Frontal cortex (tissue), 4 donors: ENCODE measurements around the gene RSPH10B. TPM values are rescaled to one million over a fixed set of nuclear protein-coding genes. Genes with fewer than 3 reads are reported as not detected.
"Not testable (repeated sequence)": the region's sequence is repeated elsewhere in the genome, so short reads cannot be mapped to it uniquely, and the experiment has no call there.

Experiments used
- DNase-seq, 2 donors: peaks; one replicate each; pipeline ENCODE4 v3.0.0; 2012; ENCODE audit warnings: low spot score in 2 of 2
- FAIRE-seq: peaks from 2 replicates; lab custom pipeline; 2012; peaks lifted over from hg19 to GRCh38; lab: Jason Lieb, UNC
- total RNA-seq: library from RNA; depleted of rRNA; stranded (reverse); fragments of >200 nt; gene quantifications from one replicate; pipeline ENCODE4 v1.2.3, GENCODE V29; 2014
- donor health status: control.
- donor health status: control.
- donor health status: control.

The RSPH10B gene
- 1.2 TPM for total RNA-seq

DNA sequence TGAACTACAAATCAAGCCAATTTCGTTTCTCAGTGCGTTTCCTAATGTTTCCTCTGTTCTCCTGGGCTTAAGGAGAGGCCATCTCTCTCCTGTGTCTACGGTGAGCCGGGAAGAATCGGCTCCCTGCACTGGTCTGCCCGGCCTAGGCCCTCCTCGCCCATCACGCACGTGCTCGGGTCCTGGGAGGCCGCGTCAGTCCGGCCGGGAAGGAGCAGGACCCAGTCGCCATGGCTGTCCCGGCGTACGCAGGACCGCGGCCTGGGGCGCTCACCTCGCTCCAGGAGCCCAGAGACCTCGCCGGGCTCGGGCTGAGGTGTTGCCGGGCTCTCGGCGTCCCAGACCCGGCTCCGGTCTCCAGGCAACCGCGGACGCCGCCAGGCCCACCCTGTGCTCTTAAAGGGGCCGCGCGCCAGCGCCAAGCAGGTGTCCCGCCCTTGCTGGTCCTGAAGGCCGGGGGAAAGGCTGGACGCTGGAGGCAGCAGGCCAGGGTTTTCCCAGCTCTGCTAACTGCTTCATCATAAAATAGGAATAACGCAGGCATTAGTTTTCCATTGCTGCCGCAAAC, at the start of gene RSPH10B:
RSPH10B (minus strand) TSS at position 343 of the 565 bp plus-strand sequence. CDS start 3,573 bp downstream, outside the sequence.
- not testable (repeated sequence) for FAIRE-seq, DNase-seq

DNA sequence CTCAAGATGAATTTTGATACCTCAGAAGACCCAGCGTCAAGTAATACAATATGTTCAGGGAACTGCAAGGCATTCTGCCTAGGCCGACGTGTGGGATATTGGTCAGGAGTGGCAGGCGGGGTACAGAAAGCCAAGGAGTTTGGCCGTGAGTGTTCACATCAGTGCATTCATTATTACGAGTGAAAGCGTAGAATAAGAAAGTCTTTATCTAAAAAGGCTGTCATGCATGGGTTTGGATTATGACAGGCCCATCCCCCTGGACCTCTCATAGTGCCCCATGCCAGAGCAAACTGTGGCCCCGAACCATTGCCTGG, 46.1 kb upstream of the RSPH10B start:
- DNase-seq = no peak

DNA sequence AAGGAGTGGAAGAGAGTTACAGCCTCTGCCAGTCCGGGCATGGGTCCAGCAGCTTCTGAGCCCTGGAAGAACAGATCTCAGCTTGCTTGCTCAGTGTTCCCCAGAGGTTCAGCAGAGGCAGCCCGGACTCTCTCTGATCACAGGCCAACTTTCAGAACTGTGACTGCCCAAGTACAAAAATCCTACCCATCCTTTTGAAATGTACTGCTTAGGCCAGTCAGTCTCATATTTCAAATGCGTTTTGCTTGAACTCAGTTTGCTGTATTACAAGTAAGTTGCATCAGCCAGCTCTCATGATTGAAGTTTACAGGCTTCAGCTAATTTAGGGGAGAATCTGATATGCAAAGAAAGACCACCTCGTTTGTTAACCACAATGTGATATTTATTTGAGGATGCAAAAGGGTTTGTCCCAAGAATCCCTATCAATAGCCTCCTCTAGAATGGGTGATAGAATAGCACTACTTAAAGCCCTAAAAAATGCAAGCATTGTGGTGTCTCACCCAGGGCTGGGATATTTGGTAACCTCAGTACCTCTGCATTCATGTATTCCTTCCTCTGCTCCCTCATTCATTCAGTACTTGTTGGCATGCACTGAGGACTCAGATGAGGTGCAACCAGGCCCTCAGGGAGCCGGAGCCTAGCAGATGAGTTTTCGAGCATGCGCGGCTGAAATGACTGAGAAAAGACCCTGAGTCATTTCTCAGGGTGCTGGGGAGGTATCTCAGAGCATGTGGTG, 45.6 kb upstream of the RSPH10B start:
- DNase-seq = no peak
- no peak for FAIRE-seq

More for the DNA sequence above, 46.1 kb upstream of the RSPH10B start:
- no peak for FAIRE-seq

DNA sequence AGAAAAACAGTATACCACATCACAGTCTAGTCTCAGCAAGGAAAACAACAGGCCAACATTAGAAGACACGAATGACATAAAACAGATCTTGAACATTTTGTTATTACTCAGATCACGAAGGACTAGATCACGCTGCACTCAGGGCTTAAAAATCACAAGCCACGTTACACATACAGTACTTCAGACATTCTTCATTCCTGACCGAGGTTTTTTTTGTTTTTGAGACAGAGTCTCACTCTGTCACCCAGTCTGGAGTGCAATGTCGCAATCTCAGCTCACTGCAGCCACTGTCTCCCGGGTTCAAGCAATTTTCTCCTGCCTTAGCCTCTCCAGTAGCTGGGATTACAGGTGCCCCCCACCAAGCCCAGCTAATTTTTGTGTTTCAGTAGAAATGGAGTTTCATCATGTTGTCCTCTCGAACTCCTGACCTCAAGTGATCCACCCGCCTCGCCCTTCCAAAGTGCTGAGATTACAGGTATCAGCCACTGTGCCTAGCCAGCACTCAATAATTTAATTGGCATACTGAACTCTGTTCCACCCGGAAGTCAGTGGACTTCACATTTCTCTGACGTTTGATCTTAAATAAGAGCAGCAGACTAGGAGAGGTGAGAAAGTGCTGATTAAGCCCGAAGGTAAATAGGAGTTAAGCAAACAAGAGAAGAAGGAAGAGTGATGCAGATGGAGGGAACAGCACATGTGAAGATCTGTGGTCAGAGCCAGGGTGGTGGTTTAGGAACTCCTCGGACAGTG, 42.0 kb upstream of the RSPH10B start:
- DNase-seq = no peak
- FAIRE-seq = no peak

DNA sequence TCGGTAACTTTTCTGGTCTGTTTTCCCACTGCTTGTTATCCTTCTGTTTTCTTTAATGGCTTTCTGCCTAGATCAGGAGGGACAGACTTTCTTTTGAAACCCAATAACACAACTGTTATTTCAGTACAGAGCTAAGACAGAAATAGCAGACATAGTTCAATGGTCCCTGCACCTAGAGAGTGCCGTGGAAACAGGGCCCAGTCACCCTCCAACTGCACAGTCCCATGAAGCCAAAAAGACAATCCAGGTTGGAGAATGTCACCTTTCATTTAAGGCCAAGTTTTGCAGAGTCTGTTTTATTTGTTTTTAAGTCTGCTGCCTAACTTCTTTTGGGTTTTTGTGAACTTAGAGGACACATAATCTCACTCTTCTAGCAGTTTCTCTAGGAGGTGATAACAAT, 41.1 kb upstream of the RSPH10B start:
- FAIRE-seq (no peak), DNase-seq (no peak)

DNA sequence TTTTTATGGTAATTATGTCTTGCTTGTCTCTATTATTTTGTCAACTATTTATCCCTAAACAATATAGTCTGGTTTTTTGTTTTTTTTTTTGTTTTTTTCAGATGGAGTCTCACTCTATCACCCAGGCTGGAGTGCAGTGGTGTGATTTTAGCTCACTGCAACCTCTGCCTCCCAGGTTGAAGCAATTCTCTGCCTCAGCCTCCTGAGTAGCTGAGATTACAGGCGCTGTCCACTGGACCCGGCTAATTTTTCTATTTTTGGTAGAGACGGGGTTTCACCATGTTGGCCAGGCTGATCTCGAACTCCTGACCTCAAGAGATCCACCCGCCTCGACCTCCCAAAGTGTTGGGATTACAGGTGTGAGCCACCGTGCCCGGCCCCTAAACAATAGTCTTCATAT, 39.9 kb upstream of the RSPH10B start:
- not testable (repeated sequence) for FAIRE-seq, DNase-seq

DNA sequence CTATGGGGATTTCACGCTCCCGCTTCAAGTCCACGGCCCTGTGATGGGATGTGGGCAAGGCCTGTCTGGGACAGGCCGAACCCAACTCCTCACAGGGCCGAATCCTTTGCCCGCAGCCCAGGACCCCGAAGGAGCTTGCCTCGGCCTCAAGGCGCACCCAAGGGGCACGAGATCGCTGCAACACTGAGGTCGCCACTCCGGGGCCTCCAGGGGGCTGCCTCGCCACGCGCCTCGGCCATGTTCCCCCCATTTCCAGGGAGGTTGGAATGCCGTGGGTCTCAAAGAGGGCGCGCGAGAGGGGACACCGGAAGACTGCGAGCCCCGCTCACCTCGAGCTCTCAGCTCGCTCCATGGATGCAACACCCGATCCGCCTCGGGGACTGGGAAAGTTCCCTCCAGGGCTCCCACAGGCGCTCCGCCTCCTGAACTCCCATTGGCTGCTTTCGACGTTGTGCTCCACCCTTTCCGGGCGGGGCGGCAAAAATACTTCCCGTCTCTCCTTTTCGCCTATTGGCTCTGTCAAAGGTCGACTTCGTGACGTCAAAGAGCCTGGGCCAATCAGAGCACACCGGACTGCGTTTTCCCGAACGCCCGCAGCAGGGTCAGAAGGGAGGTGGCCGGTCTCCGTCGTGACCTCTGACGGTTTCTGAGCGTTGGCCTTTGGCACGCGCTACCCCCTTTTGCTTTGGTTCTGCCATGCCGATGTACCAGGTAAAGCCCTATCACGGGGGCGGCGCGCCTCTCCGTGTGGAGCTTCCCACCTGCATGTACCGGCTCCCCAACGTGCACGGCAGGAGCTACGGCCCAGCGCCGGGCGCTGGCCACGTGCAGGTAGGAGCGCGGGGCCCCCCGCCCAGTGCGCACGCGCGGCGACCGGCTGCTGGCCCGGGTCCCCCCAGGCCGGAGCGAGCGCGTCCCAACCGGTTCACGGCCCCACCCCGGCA, 38.5 kb upstream of the RSPH10B start, which contains the start of the genes AIMP2 and PMS2:
AIMP2 (plus strand) TSS at position 605 of the 944 bp plus-strand sequence; CDS start at position 697, 92 bp downstream.
PMS2 (minus strand) TSS at position 382 of the 944 bp plus-strand sequence; CDS start at position 352, 30 bp downstream.
- DNase-seq (peak; percentile 88 to 93), FAIRE-seq (peak; percentile 85)

DNA sequence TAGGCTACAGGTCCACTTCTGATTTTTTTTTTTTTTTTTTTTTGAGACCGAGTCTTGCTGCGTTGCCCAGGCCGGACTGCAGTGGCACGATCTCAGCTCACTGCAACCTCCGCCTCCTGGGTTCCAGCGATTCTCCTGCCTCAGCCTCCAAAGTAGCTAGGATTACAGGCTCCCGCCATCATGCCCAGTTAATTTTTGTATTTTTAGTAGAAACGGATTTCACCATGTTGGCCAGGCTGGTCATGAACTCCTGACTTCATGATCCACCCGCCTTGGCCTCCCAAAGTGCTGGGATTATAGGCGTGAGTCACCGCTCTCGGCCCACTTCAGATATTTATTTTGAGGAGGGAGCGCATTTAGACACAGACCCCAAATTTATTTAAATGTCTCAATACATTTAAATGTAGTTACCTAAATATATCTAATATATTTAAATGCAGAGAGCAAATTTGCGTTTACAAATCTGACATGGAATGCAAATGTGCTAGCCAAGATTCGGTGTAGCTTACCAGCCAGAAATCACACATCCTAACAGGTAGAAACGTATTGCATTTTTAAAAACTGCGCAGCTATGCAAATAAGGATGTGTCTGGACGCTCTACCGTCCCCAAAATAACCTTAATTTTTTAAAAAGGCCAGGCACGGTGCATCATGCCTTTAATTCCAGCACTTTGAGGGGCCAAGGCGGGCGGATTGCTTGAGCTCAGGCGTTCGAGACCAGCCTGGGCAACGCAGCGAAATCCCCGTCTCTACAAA, 37.5 kb upstream of the RSPH10B start:
- FAIRE-seq, DNase-seq: not testable (repeated sequence)

DNA sequence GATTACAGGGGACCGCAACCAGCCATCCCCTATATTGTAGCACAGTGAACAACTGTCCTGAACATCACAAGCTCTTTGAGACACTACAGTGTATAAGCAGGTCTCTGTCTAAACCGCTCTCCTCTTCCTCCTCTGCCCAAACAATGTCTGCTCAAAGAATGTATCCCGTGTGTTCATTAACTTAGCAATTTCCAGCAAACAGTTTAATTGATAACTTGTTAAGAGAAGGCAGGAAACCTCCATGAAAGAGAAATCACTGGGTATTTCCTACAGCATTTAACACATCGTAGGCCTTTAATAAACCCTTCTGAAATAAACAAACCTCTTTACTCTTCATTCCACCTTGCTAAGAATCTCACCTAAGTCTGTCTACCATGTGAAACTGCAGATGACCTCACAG, 36.9 kb upstream of the RSPH10B start:
- FAIRE-seq (no peak), DNase-seq (no peak)

DNA sequence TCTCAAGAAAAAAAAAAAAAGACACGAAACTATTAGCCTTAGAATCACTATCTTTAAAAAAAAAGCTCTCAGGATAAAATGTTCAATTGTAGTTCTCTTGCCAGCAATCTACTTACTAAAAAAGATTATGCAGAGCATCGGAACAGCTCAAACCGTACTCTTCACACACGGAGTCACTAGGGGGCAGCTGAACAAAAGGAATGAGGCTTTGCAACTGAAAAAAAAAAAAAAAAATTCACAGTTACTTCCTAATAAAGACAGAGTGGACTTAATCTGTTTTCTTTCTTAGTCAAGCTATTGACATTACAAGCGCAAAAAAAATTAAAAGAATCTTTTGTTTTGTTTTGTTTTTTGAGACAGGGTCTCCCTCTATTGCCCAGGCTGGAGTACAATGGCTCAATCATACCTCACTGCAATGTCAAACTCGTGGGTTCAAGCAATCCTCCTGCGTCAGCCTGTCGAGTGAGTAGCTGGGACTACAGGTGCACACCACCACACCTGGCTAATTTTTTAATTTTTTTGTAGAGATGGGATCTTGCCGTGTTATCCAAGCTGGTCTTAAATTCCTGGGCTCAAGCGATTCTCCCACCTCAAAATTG, 26.8 kb upstream of the RSPH10B start:
- FAIRE-seq (peak; percentile 78), DNase-seq (peak; percentile 26 to 53)

DNA sequence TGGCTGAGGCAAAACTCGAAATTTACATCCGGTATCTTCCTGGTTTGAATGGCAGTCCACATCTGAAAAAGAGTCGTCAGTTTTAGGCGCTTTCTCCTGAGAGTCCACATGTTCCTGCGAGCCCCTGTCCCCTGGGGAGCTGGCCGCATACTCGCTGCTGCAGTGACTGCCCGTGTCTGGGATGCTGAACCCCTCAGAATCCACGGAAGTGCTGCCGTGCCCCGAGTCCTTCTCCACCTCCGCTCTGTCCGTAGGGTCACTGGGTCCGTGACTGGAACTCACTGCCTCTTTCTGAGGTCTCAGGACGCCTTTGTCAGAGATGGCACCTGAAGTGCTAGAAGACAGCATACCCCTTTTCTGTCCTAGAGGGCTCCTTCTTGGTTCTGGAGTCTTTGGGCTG, 16.6 kb upstream of the RSPH10B start:
- not testable (repeated sequence) for DNase-seq, FAIRE-seq

DNA sequence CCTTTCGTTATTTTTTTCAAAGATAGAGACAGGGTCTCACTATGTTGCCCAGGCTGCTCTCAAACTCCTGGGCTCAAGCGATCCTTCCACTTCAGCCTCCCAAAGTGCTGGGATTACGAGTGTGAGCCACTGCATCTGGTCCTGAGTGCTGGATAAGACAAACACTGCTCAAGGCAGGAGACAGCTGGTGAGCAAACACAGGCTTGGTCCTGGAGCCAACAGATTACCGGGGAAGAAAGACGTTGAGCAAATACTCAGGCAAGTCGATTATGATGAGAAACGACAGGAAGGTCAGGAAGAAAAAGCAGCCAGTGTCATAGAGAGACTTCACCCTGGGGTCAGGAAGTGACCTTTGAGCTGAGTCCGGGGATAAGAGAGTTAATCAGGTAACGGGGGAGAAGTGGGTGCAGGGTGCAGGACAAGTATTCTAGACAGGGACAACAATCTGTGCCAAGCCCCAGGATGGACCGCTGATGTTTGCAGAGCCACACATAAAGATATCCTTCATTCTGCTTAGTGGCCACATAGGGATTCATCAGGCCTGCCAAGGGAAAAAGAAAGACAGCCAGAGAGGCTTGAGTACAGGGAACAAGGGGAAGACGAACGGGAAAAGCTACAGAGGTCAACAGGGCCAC, 9.3 kb upstream of the RSPH10B start:
- not testable (repeated sequence) for FAIRE-seq, DNase-seq

DNA sequence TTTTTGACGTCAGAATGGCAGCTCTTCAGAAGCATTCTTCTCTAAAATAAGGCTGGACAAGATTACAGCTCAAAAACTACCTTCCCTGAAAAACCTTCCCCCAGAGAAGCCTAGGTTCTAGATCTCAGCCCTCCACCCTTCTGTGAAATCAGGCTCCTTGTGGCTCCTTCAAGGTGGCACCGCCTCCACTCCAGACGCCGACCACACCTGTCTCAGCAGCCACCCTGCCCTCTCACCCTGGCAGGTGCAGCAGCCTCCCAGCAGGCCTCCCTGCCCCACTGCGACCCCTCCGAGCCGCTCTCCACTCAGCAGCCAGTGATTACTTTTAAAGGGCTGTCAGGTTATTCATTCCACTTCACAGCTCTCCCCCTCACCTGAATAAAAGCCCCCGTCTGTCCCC, 3.1 kb upstream of the RSPH10B start:
- not testable (repeated sequence) for DNase-seq, FAIRE-seq

DNA sequence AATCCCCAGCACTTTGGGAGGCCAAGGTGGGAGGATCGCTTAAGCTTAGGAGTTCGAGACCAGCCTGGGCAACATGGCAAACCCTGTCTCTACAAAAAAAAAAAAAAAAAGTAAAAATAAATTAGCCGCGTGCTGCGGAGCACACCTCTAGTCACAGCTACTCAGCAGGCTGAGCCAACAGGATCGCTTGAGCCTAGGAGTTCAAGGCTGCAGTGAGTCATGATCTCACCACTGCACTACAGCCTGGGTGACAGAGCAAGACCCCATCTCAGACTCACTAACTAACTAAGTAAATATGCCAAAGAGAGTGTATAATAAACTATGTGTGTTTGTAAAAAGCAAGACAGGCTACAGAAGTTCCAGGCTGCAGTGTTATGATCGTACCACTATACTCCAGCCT, 6.7 kb downstream of the RSPH10B start:
- DNase-seq, FAIRE-seq: not testable (repeated sequence)

DNA sequence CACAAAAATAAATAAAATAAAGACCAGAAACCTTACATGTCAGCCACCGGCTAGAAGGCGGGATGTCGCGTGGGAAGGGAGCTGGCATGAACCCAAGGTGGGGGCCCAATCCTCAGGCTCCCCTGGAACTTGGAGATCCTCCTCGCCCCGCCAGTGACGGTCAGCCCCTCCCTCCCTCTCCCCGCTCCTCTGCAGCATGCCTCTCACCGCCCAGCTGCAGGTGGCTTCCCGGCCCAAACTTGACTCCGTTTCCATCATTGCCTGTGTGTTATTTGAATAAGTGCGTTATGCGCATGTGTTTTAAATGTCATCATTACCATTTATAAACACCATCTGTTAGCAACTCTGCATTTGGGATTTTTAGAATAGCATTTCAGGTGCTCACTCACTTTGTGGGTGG, 7.3 kb downstream of the RSPH10B start:
- not testable (repeated sequence) for DNase-seq, FAIRE-seq

DNA sequence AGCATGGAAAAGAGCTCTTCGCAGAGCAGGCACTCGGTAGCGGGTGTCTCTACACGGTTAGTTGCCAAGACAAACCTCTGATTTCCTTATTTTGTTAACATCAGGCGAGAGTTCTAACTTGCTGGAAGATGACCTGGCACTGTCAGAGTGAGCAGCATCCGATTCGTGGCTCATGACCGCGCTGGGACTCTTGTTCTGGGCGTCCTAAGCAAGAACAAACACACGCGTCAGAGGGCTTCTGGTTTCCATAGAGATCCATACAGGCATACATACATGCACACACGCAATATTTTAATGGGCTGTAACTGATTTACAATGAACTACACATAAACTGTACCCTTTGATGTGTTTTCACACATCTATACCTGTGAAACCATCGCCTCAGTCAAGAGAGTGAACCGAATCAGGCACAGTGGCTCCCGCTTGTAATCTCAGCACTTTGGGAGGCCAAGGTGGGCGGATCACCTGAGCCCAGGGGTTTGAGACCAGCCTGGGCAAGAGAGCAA, 35.5 kb downstream of the RSPH10B start:
- DNase-seq, FAIRE-seq: not testable (repeated sequence)

DNA sequence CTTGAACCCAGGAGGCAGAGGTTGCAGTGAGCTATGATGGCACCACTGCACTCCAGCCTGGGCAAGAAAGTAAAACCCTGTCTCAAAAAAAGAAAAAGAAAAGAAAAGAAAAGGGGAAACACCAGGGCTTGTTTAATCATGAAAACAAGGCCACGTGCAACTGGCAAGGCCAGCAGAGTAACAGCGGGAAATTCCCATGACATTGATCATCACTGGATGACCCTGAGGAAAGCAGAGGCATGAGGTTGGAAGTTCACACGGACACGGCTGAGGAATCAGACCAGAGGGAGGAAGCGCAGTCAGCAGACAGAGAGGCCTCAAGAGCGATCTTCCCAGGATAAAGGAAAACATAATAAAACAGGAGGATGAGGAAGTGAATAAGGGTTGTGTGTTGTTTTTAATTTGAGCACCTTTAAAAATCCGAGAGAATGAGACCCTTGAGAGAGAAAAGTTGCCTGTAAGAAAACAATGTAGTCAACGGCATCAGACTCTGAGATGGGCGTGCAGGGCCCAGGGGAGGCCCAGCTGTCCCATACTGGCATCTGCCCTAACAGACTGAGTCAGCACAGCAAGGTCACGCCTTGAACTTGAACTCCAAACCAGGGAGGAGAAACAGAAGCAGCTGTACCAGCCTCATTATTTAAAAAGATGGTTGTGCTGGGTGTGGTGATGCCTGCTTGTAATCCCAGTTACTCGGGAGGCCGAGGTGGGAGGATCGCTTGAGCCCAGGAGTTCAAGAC, 38.4 kb downstream of the RSPH10B start:
- not testable (repeated sequence) for DNase-seq, FAIRE-seq
